BJ (cell line): ENCODE data around the gene HOXB8. TPM values are rescaled to one million over a fixed set of nuclear protein-coding genes. Genes with fewer than 3 reads are reported as not detected.

Experiments
- CTCF ChIA-PET: fragments of 350-600 bp; formaldehyde crosslinking; extraction: SDS; loops from one replicate; lab custom pipeline; 2021; ENCODE audit warnings: antibody characterized with exemption, inconsistent platforms; lab: Yijun Ruan, JAX
- POLR2A ChIA-PET: fragments of 300-600 bp; sonication (Branson Sonifier 250); formaldehyde crosslinking; extraction: SDS; loops from one replicate; lab custom pipeline; 2021; ENCODE audit warnings: antibody characterized with exemption; lab: Charles Lee
- DNase-seq: peaks from one replicate; pipeline ENCODE4 v3.0.0-alpha.2; 2011; ENCODE audit warnings: low read depth
- H3K27me3 ChIP-seq: 2 replicates; pipeline ENCODE4 v1.6.0; 2011; ENCODE audit warnings: low read length; ENCODE audit not compliant: control insufficient read depth, insufficient read depth
- H3K36me3 ChIP-seq: 2 replicates; pipeline ENCODE4 v1.5.1; 2011; ENCODE audit warnings: low read length; ENCODE audit not compliant: control insufficient read depth, insufficient read depth
- H3K4me3 ChIP-seq: 2 replicates; pipeline ENCODE4 v1.5.1; 2011; ENCODE audit warnings: low read depth, mild to moderate bottlenecking, control low read depth, low read length
- CTCF ChIP-seq: IDR thresholded peaks from 2 replicates; pipeline ENCODE4 v1.5.1; 2011; ENCODE audit warnings: low read depth, mild to moderate bottlenecking, control low read depth, inconsistent platforms, low read length, moderate library complexity; ENCODE audit not compliant: insufficient read depth
- polyA plus RNA-seq: library from polyadenylated mRNA; depleted of rRNA; stranded (reverse); fragments of >200 nt; gene quantifications from 2 replicates; pipeline ENCODE4 v1.2.3, GENCODE V29; 2011

The HOXB8 gene
- polyA plus RNA-seq, 1 experiment = not detected

- Histone ChIP-seq H3K36me3 (no peaks in the 10 kb centered on the region), H3K27me3 (peaks cover 85% of the 10 kb centered on the region), H3K4me3 (no peak overlapping the region)
- no peak for TF ChIP-seq CTCF
- POLR2A ChIA-PET = no interaction called here
- DNase-seq = no peak
- CTCF ChIA-PET = interaction anchor here (0.7 to 1.6 kb wide), 4 partner anchors 8 to 13 kb away, joined by 3 to 5 read pairs (median 4); no protein-coding TSS in a partner anchor
Measured at GRCh38 chr17:48631693-48632578, 16.8 kb upstream of the HOXB8 start.

- POLR2A ChIA-PET = no interaction called here
- no peak overlapping the region for H3K4me3 ChIP-seq
- H3K36me3 ChIP-seq = no peaks in the 10 kb centered on the region
- DNase-seq = no peak
- CTCF ChIA-PET = interaction anchor here (1.1 to 1.6 kb wide), 3 partner anchors 7 to 12 kb away, joined by 4 to 5 read pairs (median 5); no protein-coding TSS in a partner anchor
- TF ChIP-seq CTCF = no peak
- peaks cover 87% of the 10 kb centered on the region for H3K27me3 ChIP-seq
Measured at GRCh38 chr17:48630925-48631692, 16.0 kb upstream of the HOXB8 start.

- Histone ChIP-seq H3K27me3 (peaks cover 86% of the 10 kb centered on the region), H3K4me3 (no peak overlapping the region), H3K36me3 (no peaks in the 10 kb centered on the region)
- DNase-seq = no peak
- POLR2A ChIA-PET = no interaction called here
- CTCF ChIA-PET = interaction anchor here (0.8 to 2.0 kb wide), 3 partner anchors 12 to 29 kb away, joined by 3 to 6 read pairs (median 3); no protein-coding TSS in a partner anchor
- no peak for TF ChIP-seq CTCF
Measured at GRCh38 chr17:48630009-48630924, 15.2 kb upstream of the HOXB8 start.

- no peak for DNase-seq
- CTCF ChIA-PET = interaction anchor here (0.8 to 2.0 kb wide), 3 partner anchors 11 to 28 kb away, joined by 3 to 6 read pairs (median 3); no protein-coding TSS in a partner anchor
- H3K27me3 ChIP-seq = peaks cover 86% of the 10 kb centered on the region
- no peak overlapping the region for H3K4me3 ChIP-seq
- H3K36me3 ChIP-seq = no peaks in the 10 kb centered on the region
- no peak for TF ChIP-seq CTCF
- POLR2A ChIA-PET = no interaction called here
Measured at GRCh38 chr17:48629411-48629759, 14.3 kb upstream of the HOXB8 start.
